Measurements from ENCODE around the gene HSCB. TPM values are rescaled to one million over a fixed set of nuclear protein-coding genes. Genes with fewer than 3 reads are reported as not detected.

The HSCB gene
- total RNA-seq, 3 donors from 2014 or later (not counting 1 experiment from before 2014, with no cell fraction given): 11.4 to 13.6 (median 12.3) TPM

- no peaks in the 10 kb centered on the region for H3K27me3 Mint-ChIP-seq (ENCODE audit: low read depth in 2 of 2)
- Histone ChIP-seq H3K4me3 (ENCODE audit: low read length) (no peak overlapping the region), H3K27me3 (ENCODE audit: control insufficient read depth, insufficient read depth, low read length) (no peaks in the 10 kb centered on the region), H3K36me3 (ENCODE audit: control insufficient read depth, insufficient read depth, low read length) (no peaks in the 10 kb centered on the region), H3K9me3 (ENCODE audit: control insufficient read depth, insufficient read depth, low read length) (no peaks in the 10 kb centered on the region), H3K4me1 (ENCODE audit: control insufficient read depth, insufficient read depth, low read length) (no peaks in the 10 kb centered on the region), H3K27ac (ENCODE audit: low read length) (no peak overlapping the region)
- intact Hi-C loops (cut with micrococcal nuclease): no loop called here
- H3K36me3 Mint-ChIP-seq: no peaks in the 10 kb centered on the region
- H3K27ac Mint-ChIP-seq: no peak overlapping the region
- DNase-seq: no peak
- WGBS (ENCODE audit: insufficient coverage): 86% methylated on average over 5 of the region's 6 CpGs
- no peak overlapping the region for H3K4me3 Mint-ChIP-seq
- no peaks in the 10 kb centered on the region for H3K9me3 Mint-ChIP-seq
- TF ChIP-seq CTCF (IDR thresholded peaks at IDR 0.05): no peak
- ATAC-seq: no peak
- H3K4me1 Mint-ChIP-seq: no peaks in the 10 kb centered on the region
Observed at GRCh38 chr22:28706845-28707244, 35.0 kb upstream of the HSCB start.

GRCh38 chr22:28710107-28710506 is 31.7 kb upstream of the HSCB start:
- H3K4me1 Mint-ChIP-seq: peaks cover 13 to 14% of the 10 kb centered on the region in 2 donors
- no peak overlapping the region for H3K27ac Mint-ChIP-seq
- no peak overlapping the region for H3K4me3 Mint-ChIP-seq
- Histone ChIP-seq H3K36me3 (ENCODE audit: control insufficient read depth, insufficient read depth, low read length) (no peaks in the 10 kb centered on the region), H3K27ac (ENCODE audit: low read length) (no peak overlapping the region), H3K4me3 (ENCODE audit: low read length) (no peak overlapping the region), H3K9me3 (ENCODE audit: control insufficient read depth, insufficient read depth, low read length) (no peaks in the 10 kb centered on the region), H3K27me3 (ENCODE audit: control insufficient read depth, insufficient read depth, low read length) (no peaks in the 10 kb centered on the region), H3K4me1 (ENCODE audit: control insufficient read depth, insufficient read depth, low read length) (peaks cover 7% of the 10 kb centered on the region)
- no peaks in the 10 kb centered on the region for H3K27me3 Mint-ChIP-seq (ENCODE audit: low read depth in 2 of 2)
- no peak for TF ChIP-seq CTCF (IDR thresholded peaks at IDR 0.05)
- no peaks in the 10 kb centered on the region for H3K36me3 Mint-ChIP-seq
- H3K9me3 Mint-ChIP-seq: no peaks in the 10 kb centered on the region
- ATAC-seq (no peak), DNase-seq (no peak)
- intact Hi-C loops (cut with micrococcal nuclease): no loop called here

GRCh38 chr22:28710576-28711191 is 31.2 kb upstream of the HSCB start:
- intact Hi-C loops (cut with micrococcal nuclease): no loop called here
- Histone ChIP-seq H3K27me3 (ENCODE audit: control insufficient read depth, insufficient read depth, low read length) (no peaks in the 10 kb centered on the region), H3K4me3 (ENCODE audit: low read length) (no peak overlapping the region), H3K36me3 (ENCODE audit: control insufficient read depth, insufficient read depth, low read length) (no peaks in the 10 kb centered on the region), H3K9me3 (ENCODE audit: control insufficient read depth, insufficient read depth, low read length) (no peaks in the 10 kb centered on the region), H3K4me1 (ENCODE audit: control insufficient read depth, insufficient read depth, low read length) (peaks cover 7% of the 10 kb centered on the region), H3K27ac (ENCODE audit: low read length) (no peak overlapping the region)
- DNase-seq (no peak), ATAC-seq (no peak)
- H3K9me3 Mint-ChIP-seq: no peaks in the 10 kb centered on the region
- no peaks in the 10 kb centered on the region for H3K36me3 Mint-ChIP-seq
- TF ChIP-seq CTCF (IDR thresholded peaks at IDR 0.05): no peak
- WGBS (ENCODE audit: insufficient coverage): 94% methylated on average over 2 of the region's 3 CpGs
- no peak overlapping the region for H3K27ac Mint-ChIP-seq
- no peak overlapping the region for H3K4me3 Mint-ChIP-seq
- peaks cover 13 to 14% of the 10 kb centered on the region in 2 donors for H3K4me1 Mint-ChIP-seq
- H3K27me3 Mint-ChIP-seq (ENCODE audit: low read depth in 2 of 2): no peaks in the 10 kb centered on the region

GRCh38 chr22:28711341-28711740 is 30.5 kb upstream of the HSCB start:
- H3K4me3 Mint-ChIP-seq: no peak overlapping the region
- H3K27me3 ChIP-seq (ENCODE audit: control insufficient read depth, insufficient read depth, low read length): no peaks in the 10 kb centered on the region

More at GRCh38 chr22:28711341-28711740, 30.5 kb upstream of the HSCB start:
- Histone ChIP-seq H3K9me3 (ENCODE audit: control insufficient read depth, insufficient read depth, low read length) (no peaks in the 10 kb centered on the region), H3K27ac (ENCODE audit: low read length) (no peak overlapping the region), H3K4me3 (ENCODE audit: low read length) (no peak overlapping the region), H3K4me1 (ENCODE audit: control insufficient read depth, insufficient read depth, low read length) (peaks cover 7% of the 10 kb centered on the region), H3K36me3 (ENCODE audit: control insufficient read depth, insufficient read depth, low read length) (no peaks in the 10 kb centered on the region)
- WGBS (ENCODE audit: insufficient coverage): no CpG with 5 or more reads among the region's 2 CpGs
- DNase-seq (no peak), ATAC-seq (no peak)
- TF ChIP-seq CTCF (IDR thresholded peaks at IDR 0.05): no peak
- peaks cover 13 to 14% of the 10 kb centered on the region in 2 donors for H3K4me1 Mint-ChIP-seq
- intact Hi-C loops (cut with micrococcal nuclease): no loop called here
- no peaks in the 10 kb centered on the region for H3K36me3 Mint-ChIP-seq
- H3K9me3 Mint-ChIP-seq: no peaks in the 10 kb centered on the region
- no peaks in the 10 kb centered on the region for H3K27me3 Mint-ChIP-seq (ENCODE audit: low read depth in 2 of 2)
- H3K27ac Mint-ChIP-seq: no peak overlapping the region

All from natural killer cell (primary cell).